ENCODE measurements around the gene U2SURP. TPM values are rescaled to one million over a fixed set of nuclear protein-coding genes. Genes with fewer than 3 reads are reported as not detected.

The U2SURP gene
- total RNA-seq, 1 experiment from 2014 or later = 168 TPM

DNA sequence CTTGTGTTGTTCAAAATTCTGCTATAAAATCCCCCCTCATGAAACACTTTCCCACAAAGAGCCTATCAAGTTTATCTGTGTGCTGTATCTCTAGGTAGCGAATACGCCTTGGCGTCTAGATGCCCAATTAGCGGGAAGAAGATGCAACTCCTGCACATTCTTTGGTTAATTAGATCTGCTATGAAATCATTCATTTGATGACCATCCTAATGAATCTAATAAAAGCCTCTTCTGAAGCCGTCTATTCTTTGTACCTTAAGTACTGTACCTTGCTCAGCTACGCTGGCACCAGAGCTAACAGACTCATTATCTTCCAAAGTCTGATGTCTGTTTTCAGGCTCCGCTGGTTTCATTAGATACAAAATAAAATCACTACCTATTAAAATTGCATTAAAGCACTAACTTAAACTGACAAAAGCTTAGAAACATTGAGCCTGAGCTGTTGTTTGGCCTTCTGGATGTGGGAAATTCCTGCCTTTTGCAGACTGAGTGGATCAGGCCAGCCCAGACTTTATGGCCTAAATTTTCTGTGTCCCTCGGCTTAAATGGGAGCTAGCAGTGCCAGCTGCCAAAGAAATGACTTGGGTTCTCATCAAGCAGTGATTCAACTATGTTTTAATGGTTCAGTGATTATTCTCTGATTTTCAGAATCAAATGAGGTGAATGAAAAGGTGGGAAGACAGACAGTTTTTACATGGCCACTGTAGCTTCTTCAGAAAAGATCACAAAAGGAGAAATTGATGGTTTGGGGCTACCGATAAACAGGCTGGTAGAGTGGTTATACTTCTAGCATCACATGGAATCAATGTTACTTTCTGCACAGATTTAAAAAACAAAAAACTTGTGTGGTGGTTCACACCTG is 89.8 kb downstream of the U2SURP start:
- no peaks in the 10 kb centered on the region for H3K79me1 ChIP-seq (ENCODE audit: insufficient read depth, low read depth, low read length, poor library complexity, severe bottlenecking)
- TF ChIP-seq, protein P1, sequence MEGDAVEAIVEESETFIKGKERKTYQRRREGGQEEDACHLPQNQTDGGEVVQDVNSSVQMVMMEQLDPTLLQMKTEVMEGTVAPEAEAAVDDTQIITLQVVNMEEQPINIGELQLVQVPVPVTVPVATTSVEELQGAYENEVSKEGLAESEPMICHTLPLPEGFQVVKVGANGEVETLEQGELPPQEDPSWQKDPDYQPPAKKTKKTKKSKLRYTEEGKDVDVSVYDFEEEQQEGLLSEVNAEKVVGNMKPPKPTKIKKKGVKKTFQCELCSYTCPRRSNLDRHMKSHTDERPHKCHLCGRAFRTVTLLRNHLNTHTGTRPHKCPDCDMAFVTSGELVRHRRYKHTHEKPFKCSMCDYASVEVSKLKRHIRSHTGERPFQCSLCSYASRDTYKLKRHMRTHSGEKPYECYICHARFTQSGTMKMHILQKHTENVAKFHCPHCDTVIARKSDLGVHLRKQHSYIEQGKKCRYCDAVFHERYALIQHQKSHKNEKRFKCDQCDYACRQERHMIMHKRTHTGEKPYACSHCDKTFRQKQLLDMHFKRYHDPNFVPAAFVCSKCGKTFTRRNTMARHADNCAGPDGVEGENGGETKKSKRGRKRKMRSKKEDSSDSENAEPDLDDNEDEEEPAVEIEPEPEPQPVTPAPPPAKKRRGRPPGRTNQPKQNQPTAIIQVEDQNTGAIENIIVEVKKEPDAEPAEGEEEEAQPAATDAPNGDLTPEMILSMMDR (conservative IDR thresholded peaks at IDR 0.05) = no peak
- DNase-seq = no peak
- no peak overlapping the region for H3K23ac ChIP-seq (ENCODE audit: insufficient read length, low read depth, low read length)
- no peak overlapping the region for H2AK5ac ChIP-seq (ENCODE audit: insufficient read length, low read length)
- no peak overlapping the region for H3K9ac ChIP-seq (ENCODE audit: extremely low read depth, insufficient read length, low read length)
- H2BK5ac ChIP-seq (ENCODE audit: insufficient read length, low read length) = no peak overlapping the region
- no peaks in the 10 kb centered on the region for H3K27me3 ChIP-seq (ENCODE audit: insufficient read depth, low read length)
- no peak overlapping the region for H2AFZ ChIP-seq (ENCODE audit: low read length)
- H3K56ac ChIP-seq (ENCODE audit: insufficient read length, low read depth, low read length) = no peak overlapping the region
- H2BK120ac ChIP-seq (ENCODE audit: low read depth, low read length, poor library complexity, severe bottlenecking) = no peak overlapping the region
- H2BK20ac ChIP-seq (ENCODE audit: low read depth, low read length, poor library complexity, severe bottlenecking) = no peak overlapping the region
- no peak overlapping the region for H3T11ph ChIP-seq (ENCODE audit: low read length)
- no peak overlapping the region for H4K8ac ChIP-seq (replicated peaks; ENCODE audit: insufficient read length, low read depth, low read length)
- H4K5ac ChIP-seq (ENCODE audit: insufficient read length, low read depth, low read length) = no peak overlapping the region
- H3K4ac ChIP-seq (ENCODE audit: low read depth, low read length) = no peak overlapping the region
- H3K23me2 ChIP-seq (ENCODE audit: insufficient read length, low read depth, low read length, poor library complexity, severe bottlenecking) = no peaks in the 10 kb centered on the region
- H3K27ac Mint-ChIP-seq = 0 out of 7 replicates have a peak overlapping the region, but pooled peaks of 1 of the 3 experiments have one; percentile 26
- H3K9me3 ChIP-seq (ENCODE audit: control insufficient read depth, low read depth, low read length) = no peaks in the 10 kb centered on the region
- H3K36me3 Mint-ChIP-seq (ENCODE audit: insufficient read depth in 1 of 3, low read depth in 3 of 3) = peaks cover 2 to 12% (median 3%) of the 10 kb centered on the region in 3 experiments; a peak in 5 of 7 replicates
- H3K18ac ChIP-seq (ENCODE audit: insufficient read length, low read depth, low read length) = no peak overlapping the region
- H3K14ac ChIP-seq (ENCODE audit: insufficient read depth, low read length) = no peak overlapping the region
- WGBS (ENCODE audit: extremely low coverage, insufficient read length, low lambda C conversion rate) = no CpG with 5 or more reads among the region's 9 CpGs
- H3K79me2 ChIP-seq (ENCODE audit: insufficient read depth, low read length) = no peaks in the 10 kb centered on the region
- peaks cover 14 to 18% of the 10 kb centered on the region in 2 experiments for H3K9me3 Mint-ChIP-seq
- no peak overlapping the region for H3K4me2 ChIP-seq (ENCODE audit: insufficient read depth, insufficient read length, low read length)
- no peak overlapping the region for H2BK15ac ChIP-seq (ENCODE audit: low read depth, low read length)
- no peak overlapping the region for H2BK12ac ChIP-seq (ENCODE audit: insufficient read length, low read depth, low read length)
- H3K27me3 Mint-ChIP-seq (ENCODE audit: low read depth) = no peaks in the 10 kb centered on the region
- H3K4me1 Mint-ChIP-seq = peaks cover 0 to 3% of the 10 kb centered on the region in 2 experiments; a peak in 1 of 4 replicates
- no peaks in the 10 kb centered on the region for H4K20me1 ChIP-seq (ENCODE audit: control insufficient read depth, insufficient read depth, insufficient read length)
- no peak overlapping the region for H3K27ac ChIP-seq (ENCODE audit: insufficient read length, low read depth, low read length)
- no peak overlapping the region for H4K91ac ChIP-seq (ENCODE audit: insufficient read length, low read depth, low read length)
- H3K4me1 ChIP-seq (ENCODE audit: insufficient read depth, low read length) = no peaks in the 10 kb centered on the region
- H3K4me3 Mint-ChIP-seq = no peak overlapping the region

Data from H9 (cell line).